Fibroblast of pulmonary artery (primary cell): ENCODE data around the gene FAM209B.
A peak's percentile ranks its signal among the peaks of the same experiment; 100 is the strongest.
"Not testable (repeated sequence)": the region's sequence is repeated elsewhere in the genome, so short reads cannot be mapped to it uniquely, and the experiment has no call there.

Source experiments
- DNase-seq: peaks from one replicate; pipeline ENCODE4 v3.0.0-alpha.2; 2010; ENCODE audit warnings: low read depth
- H3K4me3 ChIP-seq: replicated peaks from 2 replicates; pipeline ENCODE4 v1.5.1; 2011; ENCODE audit warnings: low read depth, mild to moderate bottlenecking, control low read depth, low read length, moderate library complexity
- TF ChIP-seq, protein P1 (sequence below): IDR thresholded peaks from 2 replicates; pipeline ENCODE4 v1.5.1; 2011; ENCODE audit warnings: mild to moderate bottlenecking, control low read depth, low read length, inconsistent platforms; ENCODE audit errors: missing control alignments

Gene FAM209B, protein sequence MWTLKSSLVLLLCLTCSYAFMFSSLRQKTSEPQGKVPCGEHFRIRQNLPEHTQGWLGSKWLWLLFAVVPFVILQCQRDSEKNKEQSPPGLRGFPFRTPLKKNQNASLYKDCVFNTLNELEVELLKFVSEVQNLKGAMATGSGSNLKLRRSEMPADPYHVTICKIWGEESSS

DNA sequence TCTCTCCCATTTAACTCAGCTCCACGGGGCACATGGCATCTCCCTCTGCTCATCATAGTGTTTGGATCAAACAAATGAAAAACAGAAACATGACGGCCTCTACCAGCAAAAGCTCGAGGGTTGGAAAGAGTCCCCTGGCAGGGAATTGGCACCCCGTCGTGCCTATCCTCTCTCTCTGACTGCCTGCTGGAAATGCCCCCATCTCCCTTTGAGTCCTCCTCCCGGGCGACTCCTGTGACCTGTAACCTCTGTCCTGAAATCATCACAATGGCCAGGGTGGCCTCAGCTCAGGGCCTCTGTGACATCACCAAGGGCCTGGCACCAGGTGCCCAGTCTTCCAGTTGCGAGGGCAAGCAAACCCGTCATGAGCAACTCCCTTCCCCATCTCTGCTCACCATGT, at the start of gene FAM209B:
FAM209B (plus strand) TSS at position 301 of the 400 bp plus-strand sequence; CDS start at position 397, 96 bp downstream.
- not testable (repeated sequence) for DNase-seq, H3K4me3 ChIP-seq

DNA sequence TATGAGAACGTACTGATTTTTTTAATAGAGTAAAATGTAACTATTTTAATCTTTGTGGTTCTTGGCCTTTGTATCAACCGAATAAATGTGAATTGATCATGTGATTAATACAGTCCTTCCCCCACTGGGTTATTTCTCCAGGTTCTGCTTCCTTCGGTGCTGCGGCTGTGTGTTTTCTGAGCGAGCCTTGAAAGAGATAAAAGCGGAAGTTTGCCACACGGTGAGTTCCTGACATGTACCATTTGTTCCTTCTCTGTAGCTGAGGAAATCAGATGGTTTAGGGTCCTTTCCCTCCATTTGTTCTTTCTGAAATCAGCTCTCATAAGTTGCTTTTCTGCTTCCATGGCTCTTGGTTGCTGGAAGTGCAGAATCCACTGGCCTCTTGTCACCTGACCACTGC, 49.1 kb upstream of the FAM209B start:
- TF ChIP-seq, protein P1, sequence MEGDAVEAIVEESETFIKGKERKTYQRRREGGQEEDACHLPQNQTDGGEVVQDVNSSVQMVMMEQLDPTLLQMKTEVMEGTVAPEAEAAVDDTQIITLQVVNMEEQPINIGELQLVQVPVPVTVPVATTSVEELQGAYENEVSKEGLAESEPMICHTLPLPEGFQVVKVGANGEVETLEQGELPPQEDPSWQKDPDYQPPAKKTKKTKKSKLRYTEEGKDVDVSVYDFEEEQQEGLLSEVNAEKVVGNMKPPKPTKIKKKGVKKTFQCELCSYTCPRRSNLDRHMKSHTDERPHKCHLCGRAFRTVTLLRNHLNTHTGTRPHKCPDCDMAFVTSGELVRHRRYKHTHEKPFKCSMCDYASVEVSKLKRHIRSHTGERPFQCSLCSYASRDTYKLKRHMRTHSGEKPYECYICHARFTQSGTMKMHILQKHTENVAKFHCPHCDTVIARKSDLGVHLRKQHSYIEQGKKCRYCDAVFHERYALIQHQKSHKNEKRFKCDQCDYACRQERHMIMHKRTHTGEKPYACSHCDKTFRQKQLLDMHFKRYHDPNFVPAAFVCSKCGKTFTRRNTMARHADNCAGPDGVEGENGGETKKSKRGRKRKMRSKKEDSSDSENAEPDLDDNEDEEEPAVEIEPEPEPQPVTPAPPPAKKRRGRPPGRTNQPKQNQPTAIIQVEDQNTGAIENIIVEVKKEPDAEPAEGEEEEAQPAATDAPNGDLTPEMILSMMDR = no peak
- H3K4me3 ChIP-seq = no peak overlapping the region
- DNase-seq = no peak

DNA sequence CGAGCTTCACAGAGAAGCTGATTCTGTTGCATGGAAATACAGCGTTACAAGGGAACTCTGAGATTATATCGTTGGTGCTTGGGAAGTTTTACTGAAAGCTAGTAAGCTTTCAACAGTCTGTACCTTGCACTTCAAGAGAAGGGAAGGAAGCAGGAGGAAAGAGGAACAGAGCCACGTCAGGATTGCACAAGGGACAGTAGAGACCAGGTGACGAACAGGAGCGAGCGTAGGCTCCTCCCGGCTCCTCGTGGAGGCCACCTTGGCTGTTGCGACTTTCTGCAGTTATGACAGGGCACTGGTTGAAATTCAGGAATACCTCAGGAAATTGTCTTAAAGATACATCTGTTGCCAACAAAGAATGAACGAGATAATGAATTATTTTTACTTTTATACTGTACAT, 45.8 kb upstream of the FAM209B start:
- H3K4me3 ChIP-seq = no peak overlapping the region
- DNase-seq = no peak
- TF ChIP-seq, protein P1 = no peak

DNA sequence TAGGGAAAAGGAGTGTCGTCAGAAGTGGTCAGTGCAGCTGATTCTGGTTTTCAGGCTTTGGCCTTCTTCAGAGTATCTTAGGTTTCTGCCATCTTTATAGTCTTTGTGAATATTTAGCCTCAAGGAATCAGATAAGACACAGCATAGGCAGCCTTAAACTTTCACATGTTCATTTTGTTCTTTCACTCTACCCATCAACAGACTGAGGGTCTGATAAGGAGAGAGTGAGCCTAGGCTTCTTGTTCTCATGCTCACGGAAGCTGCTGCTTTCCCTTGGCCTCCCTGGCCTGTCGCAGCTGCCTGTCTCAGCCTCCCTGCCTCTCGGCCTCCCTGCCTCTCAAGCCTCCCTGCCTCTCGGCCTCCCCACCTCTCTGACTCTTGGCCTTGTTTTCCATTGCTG, 44.5 kb upstream of the FAM209B start:
- no peak for DNase-seq
- H3K4me3 ChIP-seq = no peak overlapping the region
- TF ChIP-seq, protein P1 = no peak

DNA sequence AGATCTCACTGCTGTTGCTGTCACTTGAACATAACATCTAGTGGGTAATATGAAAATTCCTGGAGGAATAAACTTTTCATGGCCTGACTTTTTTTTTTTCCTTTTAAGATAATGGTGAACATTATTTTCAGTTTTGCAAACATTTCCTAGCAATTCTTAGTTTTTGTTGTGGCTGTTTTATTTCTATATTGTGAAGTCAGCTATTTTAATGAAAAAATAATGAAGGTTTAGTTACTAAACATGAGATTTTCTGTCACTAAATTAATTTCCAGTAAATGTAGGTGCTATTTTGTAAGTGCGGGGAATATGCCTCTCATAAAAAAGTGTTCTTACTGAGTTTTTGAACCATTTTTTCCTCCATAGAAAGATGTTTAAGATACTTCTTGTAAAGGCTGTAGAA, 31.9 kb upstream of the FAM209B start:
- no peak overlapping the region for H3K4me3 ChIP-seq
- TF ChIP-seq, protein P1 = no peak

DNA sequence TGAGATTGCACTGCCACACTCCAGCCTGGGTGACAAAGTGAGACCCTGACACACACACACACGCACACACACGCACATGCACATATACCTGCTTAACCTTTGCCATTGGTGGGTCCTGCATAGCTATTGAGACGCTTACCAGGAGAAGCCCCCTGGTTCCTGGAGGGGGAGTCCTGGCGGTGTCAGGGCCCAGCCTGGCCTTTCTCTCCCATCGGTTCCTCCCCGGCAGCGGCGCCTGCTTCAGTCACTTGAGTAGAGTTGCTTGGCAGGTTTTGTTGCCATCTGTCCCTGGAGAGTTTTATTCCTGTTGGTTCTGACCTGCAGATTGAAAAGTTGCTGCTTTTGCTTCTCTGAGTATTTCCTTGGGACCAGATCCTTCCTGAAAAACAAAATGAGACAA, 29.1 kb upstream of the FAM209B start:
- DNase-seq = no peak
- TF ChIP-seq, protein P1 = no peak
- no peak overlapping the region for H3K4me3 ChIP-seq

More for the DNA sequence above, 31.9 kb upstream of the FAM209B start:
- no peak for DNase-seq

DNA sequence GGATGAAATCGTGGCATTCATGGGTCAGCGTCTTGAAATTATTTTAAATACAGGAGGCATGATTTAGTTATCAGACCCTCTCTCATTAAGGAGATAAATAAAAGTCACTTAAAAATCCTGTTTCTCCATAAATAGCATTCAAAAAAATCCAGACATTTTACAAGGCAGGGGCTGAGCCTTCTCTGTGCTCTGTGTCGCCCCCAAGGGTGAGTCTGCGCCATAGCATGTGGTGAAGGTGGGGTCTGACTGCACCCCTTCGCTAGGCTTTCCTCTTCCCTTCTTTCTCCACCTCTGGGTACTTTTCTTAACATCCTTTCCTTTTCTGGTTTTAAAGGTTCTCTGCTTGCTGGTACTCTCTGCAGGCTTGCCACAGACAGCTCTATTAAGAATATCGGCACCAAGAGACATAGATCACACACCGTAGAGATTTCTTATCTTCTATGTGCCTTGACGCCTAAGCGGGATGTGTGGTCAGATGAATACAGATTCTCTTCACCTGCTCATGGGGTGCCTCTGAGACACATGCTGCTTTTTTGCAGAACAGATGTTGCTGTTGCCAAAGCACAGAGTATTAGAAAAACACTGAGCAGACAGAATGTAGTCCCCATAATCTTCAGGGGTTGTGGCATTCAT, 28.6 kb upstream of the FAM209B start:
- no peak overlapping the region for H3K4me3 ChIP-seq
- no peak for DNase-seq
- TF ChIP-seq, protein P1 = peak; percentile 50
